GM23338 (cell line): ENCODE data around the gene OR2AT4. TPM values are rescaled to one million over a fixed set of nuclear protein-coding genes. Genes with fewer than 3 reads are reported as not detected.
A peak's percentile ranks its signal among the peaks of the same experiment; 100 is the strongest.

Experiments used
- ATAC-seq: fragments of 200-7000 bp; cut with Tn5 transposase; 3 replicates; pipeline ENCODE4 v1.9.1; 2020
- DNase-seq: peaks from one replicate; pipeline ENCODE4 v3.0.0-alpha.2; 2015; ENCODE audit warnings: low spot score
- H2AFZ ChIP-seq: fragments of 200-600 bp; sonication (generic); 2 replicates; pipeline ENCODE4 v1.8.0; 2016; ENCODE audit warnings: antibody characterized with exemption, mild to moderate bottlenecking, moderate library complexity
- H3F3A ChIP-seq: fragments of 200-600 bp; sonication (generic); replicated peaks from 2 replicates; pipeline ENCODE4 v1.8.0; 2017; ENCODE audit warnings: antibody characterized with exemption, mixed run types, low read depth
- H3K27ac ChIP-seq: fragments of 200-600 bp; sonication (generic); 2 replicates; pipeline ENCODE4 v1.6.1; 2016; ENCODE audit warnings: low read depth
- H3K27me3 ChIP-seq: fragments of 200-600 bp; sonication (generic); 2 replicates; pipeline ENCODE4 v1.8.0; 2016; ENCODE audit warnings: mild to moderate bottlenecking, mixed run types, moderate library complexity; ENCODE audit not compliant: insufficient read depth
- H3K36me3 ChIP-seq: fragments of 200-600 bp; sonication (generic); 2 replicates; pipeline ENCODE4 v1.8.0; 2016; ENCODE audit warnings: mild to moderate bottlenecking; ENCODE audit not compliant: insufficient read depth
- H3K4me1 ChIP-seq: fragments of 200-600 bp; sonication (generic); 2 replicates; pipeline ENCODE4 v1.8.0; 2016; ENCODE audit warnings: mild to moderate bottlenecking, moderate library complexity; ENCODE audit not compliant: insufficient read depth
- H3K4me2 ChIP-seq: fragments of 200-600 bp; sonication (generic); 2 replicates; pipeline ENCODE4 v1.7.1; 2017; ENCODE audit warnings: mixed run types
- H3K4me3 ChIP-seq: fragments of 200-600 bp; sonication (generic); 2 replicates; pipeline ENCODE4 v1.6.1; 2016; ENCODE audit warnings: mixed run types
- H3K79me2 ChIP-seq: fragments of 200-600 bp; sonication (generic); replicated peaks from 2 replicates; pipeline ENCODE4 v1.8.0; 2017; ENCODE audit warnings: mild to moderate bottlenecking; ENCODE audit not compliant: insufficient read depth
- H3K9me2 ChIP-seq: fragments of 200-600 bp; sonication (generic); 2 replicates; pipeline ENCODE4 v1.8.0; 2017; ENCODE audit not compliant: insufficient read depth
- H4K20me1 ChIP-seq: fragments of 200-600 bp; sonication (generic); replicated peaks from 2 replicates; pipeline ENCODE4 v1.8.0; 2017; ENCODE audit warnings: mild to moderate bottlenecking; ENCODE audit not compliant: insufficient read depth
- H3K27ac Mint-ChIP-seq: 2 replicates; pipeline ENCODE4 v1.8.0; 2020; ENCODE audit warnings: inconsistent platforms, mild to moderate bottlenecking, moderate library complexity, mixed read lengths
- H3K27me3 Mint-ChIP-seq: 3 replicates; pipeline ENCODE4 v1.8.0; 2022; ENCODE audit warnings: low read depth, mild to moderate bottlenecking, moderate library complexity, mixed read lengths, inconsistent platforms; ENCODE audit not compliant: insufficient read depth, poor library complexity
- H3K36me3 Mint-ChIP-seq: 3 replicates; pipeline ENCODE4 v1.8.0; 2021; ENCODE audit warnings: low read depth, mild to moderate bottlenecking, inconsistent platforms, moderate library complexity, mixed read lengths
- H3K4me1 Mint-ChIP-seq: 3 replicates; pipeline ENCODE4 v1.8.0; 2020; ENCODE audit warnings: mild to moderate bottlenecking, inconsistent platforms, mixed read lengths
- H3K4me3 Mint-ChIP-seq: 3 replicates; pipeline ENCODE4 v1.8.0; 2021; ENCODE audit warnings: moderate library complexity, mild to moderate bottlenecking, inconsistent platforms, mixed read lengths
- H3K9me3 Mint-ChIP-seq: 3 replicates; pipeline ENCODE4 v1.8.0; 2020; ENCODE audit warnings: moderate library complexity, mild to moderate bottlenecking, inconsistent platforms, mixed read lengths
- CREB1 ChIP-seq: fragments of 250-450 bp; sonication (Bioruptor Pico); IDR thresholded peaks from 2 replicates; pipeline ENCODE4 v1.5.0; 2020; ENCODE audit warnings: low read depth, mild to moderate bottlenecking, moderate library complexity
- ETS1 ChIP-seq: IDR thresholded peaks from 2 replicates; pipeline ENCODE4 v1.6.1; 2016; ENCODE audit warnings: antibody characterized with exemption
- EZH2 ChIP-seq: fragments of 200-600 bp; sonication (generic); IDR thresholded peaks from one replicate; pipeline ENCODE4 v1.8.0; 2017; ENCODE audit warnings: antibody characterized with exemption, mild to moderate bottlenecking, low read depth; ENCODE audit not compliant: unreplicated experiment
- EZH2phosphoT487 ChIP-seq: fragments of 200-600 bp; sonication (generic); IDR thresholded peaks from one replicate; pipeline ENCODE4 v1.8.1; 2018; ENCODE audit warnings: antibody characterized with exemption; ENCODE audit not compliant: unreplicated experiment
- JUNB ChIP-seq: IDR thresholded peaks from one replicate; pipeline ENCODE4 v1.6.1; 2016; ENCODE audit warnings: antibody characterized with exemption; ENCODE audit not compliant: unreplicated experiment
- NANOG ChIP-seq: IDR thresholded peaks from 2 replicates; pipeline ENCODE4 v1.6.1; 2016; ENCODE audit warnings: antibody characterized with exemption, borderline replicate concordance
- POLR2AphosphoS5 ChIP-seq: IDR thresholded peaks from 2 replicates; pipeline ENCODE4 v1.6.1; 2016; ENCODE audit warnings: antibody characterized with exemption, low read depth
- REST ChIP-seq: IDR thresholded peaks from one replicate; pipeline ENCODE4 v1.6.1; 2018; ENCODE audit warnings: antibody characterized with exemption; ENCODE audit not compliant: unreplicated experiment
- STAT1 ChIP-seq: IDR thresholded peaks from one replicate; pipeline ENCODE4 v1.6.1; 2016; ENCODE audit warnings: antibody characterized with exemption; ENCODE audit not compliant: unreplicated experiment
- ZNF114 ChIP-seq: fragments of 250-450 bp; sonication (Bioruptor Pico); IDR thresholded peaks from 2 replicates; pipeline ENCODE4 v1.5.0; 2020; ENCODE audit warnings: mild to moderate bottlenecking, moderate library complexity
- ZNF331 ChIP-seq: fragments of 250-450 bp; sonication (Bioruptor Pico); IDR thresholded peaks from 2 replicates; pipeline ENCODE4 v1.5.0; 2020; ENCODE audit warnings: low read depth, mild to moderate bottlenecking, moderate library complexity
- polyA plus RNA-seq: library from polyadenylated mRNA; unstranded; fragments of >200 nt; fragmentation: Nextera tagmentation; extraction: Ambion mirVana; gene quantifications from 2 replicates; pipeline ENCODE4 v1.2.1, GENCODE V29; 2016
- total RNA-seq: library from RNA; depleted of rRNA; stranded (reverse); fragments of >200 nt; shearing (Covaris generic); gene quantifications from 2 replicates; pipeline ENCODE4 v1.2.3, GENCODE V29; 2014
- TF ChIP-seq, protein P1 (sequence below): fragments of 250-450 bp; sonication (Bioruptor Pico); IDR thresholded peaks from 2 replicates; pipeline ENCODE4 v1.5.0; 2020; ENCODE audit warnings: mild to moderate bottlenecking, moderate library complexity
- TF ChIP-seq, protein P2 (sequence below), 2 experiments: fragments of 200-600 bp in 1 of 2; sonication (generic) in 1 of 2; conservative IDR thresholded peaks; 2 replicates each; pipeline versions ENCODE4 v1.5.1 to v1.6.1; 2016 to 2017; ENCODE audit warnings: antibody characterized with exemption in 2 of 2, low read depth in 2 of 2, mild to moderate bottlenecking in 2 of 2, moderate library complexity in 1 of 2

Gene OR2AT4
- total and polyA plus RNA-seq, 2 experiments from 2014 or later, result not detected

- ATAC-seq (peak; percentile 91), DNase-seq (peak; percentile 84)
- no peaks in the 10 kb centered on the region for H3K36me3 ChIP-seq
- no peaks in the 10 kb centered on the region for H4K20me1 ChIP-seq
- H2AFZ ChIP-seq, result peak overlapping the region; percentile 57; the same call in 1 of the 2 replicates
- H3K27ac ChIP-seq, result no peak overlapping the region
- H3K4me1 ChIP-seq, result no peaks in the 10 kb centered on the region
- no peaks in the 10 kb centered on the region for H3K27me3 ChIP-seq
- no peak overlapping the region for H3K4me3 ChIP-seq
- Mint-ChIP-seq H3K27ac (no peak overlapping the region), H3K9me3 (no peaks in the 10 kb centered on the region), H3K36me3 (no peaks in the 10 kb centered on the region), H3K27me3 (no peaks in the 10 kb centered on the region), H3K4me3 (no peak overlapping the region; the same call in 2 of the 3 replicates), H3K4me1 (peaks cover 6% of the 10 kb centered on the region; the same call in 2 of the 3 replicates)
- H3K4me2 ChIP-seq, result no peak overlapping the region
- no peaks in the 10 kb centered on the region for H3K9me2 ChIP-seq
- no peaks in the 10 kb centered on the region for H3K79me2 ChIP-seq
- H3F3A ChIP-seq, result no peaks in the 10 kb centered on the region
- no peak for TF ChIP-seq CREB1
- TF ChIP-seq EZH2, result no peak
- no peak for TF ChIP-seq REST
- TF ChIP-seq, protein P1, sequence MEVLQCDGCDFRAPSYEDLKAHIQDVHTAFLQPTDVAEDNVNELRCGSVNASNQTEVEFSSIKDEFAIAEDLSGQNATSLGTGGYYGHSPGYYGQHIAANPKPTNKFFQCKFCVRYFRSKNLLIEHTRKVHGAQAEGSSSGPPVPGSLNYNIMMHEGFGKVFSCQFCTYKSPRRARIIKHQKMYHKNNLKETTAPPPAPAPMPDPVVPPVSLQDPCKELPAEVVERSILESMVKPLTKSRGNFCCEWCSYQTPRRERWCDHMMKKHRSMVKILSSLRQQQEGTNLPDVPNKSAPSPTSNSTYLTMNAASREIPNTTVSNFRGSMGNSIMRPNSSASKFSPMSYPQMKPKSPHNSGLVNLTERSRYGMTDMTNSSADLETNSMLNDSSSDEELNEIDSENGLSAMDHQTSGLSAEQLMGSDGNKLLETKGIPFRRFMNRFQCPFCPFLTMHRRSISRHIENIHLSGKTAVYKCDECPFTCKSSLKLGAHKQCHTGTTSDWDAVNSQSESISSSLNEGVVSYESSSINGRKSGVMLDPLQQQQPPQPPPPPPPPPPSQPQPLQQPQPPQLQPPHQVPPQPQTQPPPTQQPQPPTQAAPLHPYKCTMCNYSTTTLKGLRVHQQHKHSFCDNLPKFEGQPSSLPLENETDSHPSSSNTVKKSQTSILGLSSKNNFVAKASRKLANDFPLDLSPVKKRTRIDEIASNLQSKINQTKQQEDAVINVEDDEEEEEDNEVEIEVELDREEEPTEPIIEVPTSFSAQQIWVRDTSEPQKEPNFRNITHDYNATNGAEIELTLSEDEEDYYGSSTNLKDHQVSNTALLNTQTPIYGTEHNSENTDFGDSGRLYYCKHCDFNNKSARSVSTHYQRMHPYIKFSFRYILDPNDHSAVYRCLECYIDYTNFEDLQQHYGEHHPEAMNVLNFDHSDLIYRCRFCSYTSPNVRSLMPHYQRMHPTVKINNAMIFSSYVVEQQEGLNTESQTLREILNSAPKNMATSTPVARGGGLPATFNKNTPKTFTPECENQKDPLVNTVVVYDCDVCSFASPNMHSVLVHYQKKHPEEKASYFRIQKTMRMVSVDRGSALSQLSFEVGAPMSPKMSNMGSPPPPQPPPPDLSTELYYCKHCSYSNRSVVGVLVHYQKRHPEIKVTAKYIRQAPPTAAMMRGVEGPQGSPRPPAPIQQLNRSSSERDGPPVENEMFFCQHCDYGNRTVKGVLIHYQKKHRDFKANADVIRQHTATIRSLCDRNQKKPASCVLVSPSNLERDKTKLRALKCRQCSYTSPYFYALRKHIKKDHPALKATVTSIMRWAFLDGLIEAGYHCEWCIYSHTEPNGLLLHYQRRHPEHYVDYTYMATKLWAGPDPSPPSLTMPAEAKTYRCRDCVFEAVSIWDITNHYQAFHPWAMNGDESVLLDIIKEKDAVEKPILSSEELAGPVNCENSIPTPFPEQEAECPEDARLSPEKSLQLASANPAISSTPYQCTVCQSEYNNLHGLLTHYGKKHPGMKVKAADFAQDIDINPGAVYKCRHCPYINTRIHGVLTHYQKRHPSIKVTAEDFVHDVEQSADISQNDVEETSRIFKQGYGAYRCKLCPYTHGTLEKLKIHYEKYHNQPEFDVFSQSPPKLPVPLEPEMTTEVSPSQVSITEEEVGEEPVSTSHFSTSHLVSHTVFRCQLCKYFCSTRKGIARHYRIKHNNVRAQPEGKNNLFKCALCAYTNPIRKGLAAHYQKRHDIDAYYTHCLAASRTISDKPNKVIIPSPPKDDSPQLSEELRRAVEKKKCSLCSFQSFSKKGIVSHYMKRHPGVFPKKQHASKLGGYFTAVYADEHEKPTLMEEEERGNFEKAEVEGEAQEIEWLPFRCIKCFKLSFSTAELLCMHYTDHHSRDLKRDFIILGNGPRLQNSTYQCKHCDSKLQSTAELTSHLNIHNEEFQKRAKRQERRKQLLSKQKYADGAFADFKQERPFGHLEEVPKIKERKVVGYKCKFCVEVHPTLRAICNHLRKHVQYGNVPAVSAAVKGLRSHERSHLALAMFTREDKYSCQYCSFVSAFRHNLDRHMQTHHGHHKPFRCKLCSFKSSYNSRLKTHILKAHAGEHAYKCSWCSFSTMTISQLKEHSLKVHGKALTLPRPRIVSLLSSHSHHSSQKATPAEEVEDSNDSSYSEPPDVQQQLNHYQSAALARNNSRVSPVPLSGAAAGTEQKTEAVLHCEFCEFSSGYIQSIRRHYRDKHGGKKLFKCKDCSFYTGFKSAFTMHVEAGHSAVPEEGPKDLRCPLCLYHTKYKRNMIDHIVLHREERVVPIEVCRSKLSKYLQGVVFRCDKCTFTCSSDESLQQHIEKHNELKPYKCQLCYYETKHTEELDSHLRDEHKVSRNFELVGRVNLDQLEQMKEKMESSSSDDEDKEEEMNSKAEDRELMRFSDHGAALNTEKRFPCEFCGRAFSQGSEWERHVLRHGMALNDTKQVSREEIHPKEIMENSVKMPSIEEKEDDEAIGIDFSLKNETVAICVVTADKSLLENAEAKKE (CRISPR knock-in tag), result no peak
- no peak for TF ChIP-seq JUNB
- TF ChIP-seq, protein P2, sequence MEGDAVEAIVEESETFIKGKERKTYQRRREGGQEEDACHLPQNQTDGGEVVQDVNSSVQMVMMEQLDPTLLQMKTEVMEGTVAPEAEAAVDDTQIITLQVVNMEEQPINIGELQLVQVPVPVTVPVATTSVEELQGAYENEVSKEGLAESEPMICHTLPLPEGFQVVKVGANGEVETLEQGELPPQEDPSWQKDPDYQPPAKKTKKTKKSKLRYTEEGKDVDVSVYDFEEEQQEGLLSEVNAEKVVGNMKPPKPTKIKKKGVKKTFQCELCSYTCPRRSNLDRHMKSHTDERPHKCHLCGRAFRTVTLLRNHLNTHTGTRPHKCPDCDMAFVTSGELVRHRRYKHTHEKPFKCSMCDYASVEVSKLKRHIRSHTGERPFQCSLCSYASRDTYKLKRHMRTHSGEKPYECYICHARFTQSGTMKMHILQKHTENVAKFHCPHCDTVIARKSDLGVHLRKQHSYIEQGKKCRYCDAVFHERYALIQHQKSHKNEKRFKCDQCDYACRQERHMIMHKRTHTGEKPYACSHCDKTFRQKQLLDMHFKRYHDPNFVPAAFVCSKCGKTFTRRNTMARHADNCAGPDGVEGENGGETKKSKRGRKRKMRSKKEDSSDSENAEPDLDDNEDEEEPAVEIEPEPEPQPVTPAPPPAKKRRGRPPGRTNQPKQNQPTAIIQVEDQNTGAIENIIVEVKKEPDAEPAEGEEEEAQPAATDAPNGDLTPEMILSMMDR (conservative IDR thresholded peaks at IDR 0.05; ENCODE audit: low read depth in 2 of 2), result no peak
- TF ChIP-seq ZNF331 (CRISPR knock-in tag), result no peak
- TF ChIP-seq ETS1, result no peak
- TF ChIP-seq STAT1, result no peak
- no peak for TF ChIP-seq NANOG
- no peak for TF ChIP-seq POLR2AphosphoS5
- TF ChIP-seq ZNF114 (CRISPR knock-in tag), result no peak
- no peak for TF ChIP-seq EZH2phosphoT487
Observed at GRCh38 chr11:75105462-75105925, 8.8 kb upstream of the OR2AT4 start.
